Endodermal cell (in vitro differentiated cells): Measurements from ENCODE around the gene PLA2G4A. TPM values are rescaled to one million over a fixed set of nuclear protein-coding genes. Genes with fewer than 3 reads are reported as not detected.

ENCODE experiments used
- DNase-seq: peaks from one replicate; pipeline ENCODE4 v3.0.0-alpha.2; 2017
- H3K27ac ChIP-seq: 2 replicates; pipeline ENCODE4 v1.5.1; 2013; ENCODE audit warnings: mild to moderate bottlenecking, low read depth, low read length, moderate library complexity
- H3K27me3 ChIP-seq: 2 replicates; pipeline ENCODE4 v1.6.1; 2013; ENCODE audit warnings: mild to moderate bottlenecking, low read length, moderate library complexity; ENCODE audit not compliant: insufficient read depth, control insufficient read depth, poor library complexity, severe bottlenecking
- H3K36me3 ChIP-seq: 2 replicates; pipeline ENCODE4 v1.7.0; 2013; ENCODE audit warnings: mild to moderate bottlenecking, low read length, moderate library complexity; ENCODE audit not compliant: control insufficient read depth, insufficient read depth
- H3K4me1 ChIP-seq: one replicate; pipeline ENCODE4 v1.7.0; 2013; ENCODE audit warnings: low read length; ENCODE audit not compliant: control insufficient read depth, insufficient read depth
- H3K4me3 ChIP-seq: 2 replicates; pipeline ENCODE4 v1.5.1; 2013; ENCODE audit warnings: mild to moderate bottlenecking, low read length, moderate library complexity
- H3K9ac ChIP-seq: 2 replicates; pipeline ENCODE4 v1.6.1; 2013; ENCODE audit warnings: mild to moderate bottlenecking, low read length, moderate library complexity; ENCODE audit not compliant: poor library complexity, severe bottlenecking; ENCODE audit errors: extremely low read depth
- H3K9me3 ChIP-seq: 2 replicates; pipeline ENCODE4 v1.6.1; 2013; ENCODE audit warnings: mild to moderate bottlenecking, low read length, moderate library complexity; ENCODE audit not compliant: control insufficient read depth
- H3K27ac Mint-ChIP-seq: 2 replicates; pipeline ENCODE4 v1.8.0; 2020; ENCODE audit warnings: mixed read lengths
- H3K27me3 Mint-ChIP-seq: 2 replicates; pipeline ENCODE4 v1.8.0; 2021; ENCODE audit warnings: mild to moderate bottlenecking, mixed read lengths; ENCODE audit not compliant: insufficient read depth
- H3K36me3 Mint-ChIP-seq: 2 replicates; pipeline ENCODE4 v1.8.0; 2020; ENCODE audit warnings: low read depth, mixed read lengths
- H3K4me1 Mint-ChIP-seq: 2 replicates; pipeline ENCODE4 v1.8.0; 2020; ENCODE audit warnings: mixed read lengths
- H3K4me3 Mint-ChIP-seq: 2 replicates; pipeline ENCODE4 v1.8.0; 2020; ENCODE audit warnings: mild to moderate bottlenecking, moderate library complexity, mixed read lengths
- H3K9me3 Mint-ChIP-seq: 2 replicates; pipeline ENCODE4 v1.8.0; 2020; ENCODE audit warnings: mild to moderate bottlenecking, mixed read lengths
- WGBS, 2 experiments: methylation state at CpG; one replicate each; pipeline versions ENCODE4 v1.1.5 to v1.1.7; 2013; ENCODE audit warnings: missing lambda C conversion rate in 2 of 2, mixed read lengths in 1 of 2; ENCODE audit not compliant: insufficient coverage in 1 of 2, insufficient read length in 1 of 2; 5-methylcytosine and 5-hydroxymethylcytosine counted together
- total RNA-seq, 2 donors: library from RNA; stranded (reverse); fragmentation: NEBNext Ultra II Directional in 1 of 2; extraction: Animal tissue kit (Norgen Biotek cat#: 25700) in 1 of 2; gene quantifications; 2 replicates in 1 of 2; 3 replicates in 1 of 2; pipeline ENCODE4 v1.2.1, GENCODE V29; 2021
- TF ChIP-seq, protein P1 (sequence below): fragments of 200-600 bp; sonication (generic); conservative IDR thresholded peaks from 2 replicates; pipeline ENCODE4 v1.5.0; 2021; ENCODE audit warnings: antibody characterized with exemption, mild to moderate bottlenecking

PLA2G4A gene
- total RNA-seq, 2 donors from 2014 or later, result 0.35 to 1.2 TPM

DNA sequence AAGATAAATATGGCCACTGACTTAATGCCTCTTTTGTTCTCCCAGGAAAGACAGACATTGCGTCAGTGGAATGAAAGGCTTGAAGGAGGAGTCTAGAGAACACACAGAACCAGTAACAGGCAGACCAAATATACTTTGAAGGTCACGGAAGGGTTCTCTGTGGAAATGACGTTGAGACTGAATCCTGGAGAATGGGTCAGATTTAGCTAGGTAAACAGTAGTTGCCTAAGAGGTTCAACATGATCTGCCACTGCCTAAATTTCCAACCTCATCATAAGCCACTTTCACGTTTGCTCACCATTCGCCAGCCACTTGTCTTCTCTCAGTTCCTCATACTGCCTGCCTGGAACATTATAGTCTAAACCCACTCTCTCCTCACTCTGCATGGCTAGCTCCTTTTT, 20.5 kb downstream of the PLA2G4A start:
- H3K9me3 ChIP-seq, result no peaks in the 10 kb centered on the region
- no peaks in the 10 kb centered on the region for H3K27me3 Mint-ChIP-seq
- 94% methylated on average over 3 to 5 of the region's 5 CpGs for WGBS, 2 experiments

GRCh38 chr1:186849826-186850225, 21.1 kb downstream of the PLA2G4A start:
- TF ChIP-seq, protein P1, sequence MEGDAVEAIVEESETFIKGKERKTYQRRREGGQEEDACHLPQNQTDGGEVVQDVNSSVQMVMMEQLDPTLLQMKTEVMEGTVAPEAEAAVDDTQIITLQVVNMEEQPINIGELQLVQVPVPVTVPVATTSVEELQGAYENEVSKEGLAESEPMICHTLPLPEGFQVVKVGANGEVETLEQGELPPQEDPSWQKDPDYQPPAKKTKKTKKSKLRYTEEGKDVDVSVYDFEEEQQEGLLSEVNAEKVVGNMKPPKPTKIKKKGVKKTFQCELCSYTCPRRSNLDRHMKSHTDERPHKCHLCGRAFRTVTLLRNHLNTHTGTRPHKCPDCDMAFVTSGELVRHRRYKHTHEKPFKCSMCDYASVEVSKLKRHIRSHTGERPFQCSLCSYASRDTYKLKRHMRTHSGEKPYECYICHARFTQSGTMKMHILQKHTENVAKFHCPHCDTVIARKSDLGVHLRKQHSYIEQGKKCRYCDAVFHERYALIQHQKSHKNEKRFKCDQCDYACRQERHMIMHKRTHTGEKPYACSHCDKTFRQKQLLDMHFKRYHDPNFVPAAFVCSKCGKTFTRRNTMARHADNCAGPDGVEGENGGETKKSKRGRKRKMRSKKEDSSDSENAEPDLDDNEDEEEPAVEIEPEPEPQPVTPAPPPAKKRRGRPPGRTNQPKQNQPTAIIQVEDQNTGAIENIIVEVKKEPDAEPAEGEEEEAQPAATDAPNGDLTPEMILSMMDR, result no peak
- no peak overlapping the region for H3K27ac Mint-ChIP-seq
- no peaks in the 10 kb centered on the region for H3K27me3 ChIP-seq
- no peak overlapping the region for H3K27ac ChIP-seq
- H3K4me1 Mint-ChIP-seq, result peaks cover 4% of the 10 kb centered on the region
- no peaks in the 10 kb centered on the region for H3K9me3 Mint-ChIP-seq
- no peaks in the 10 kb centered on the region for H3K9me3 ChIP-seq
- no peak overlapping the region for H3K4me3 Mint-ChIP-seq
- no peaks in the 10 kb centered on the region for H3K36me3 ChIP-seq
- no peak overlapping the region for H3K4me3 ChIP-seq
- no peak for DNase-seq
- no peaks in the 10 kb centered on the region for H3K27me3 Mint-ChIP-seq
- H3K9ac ChIP-seq, result no peak overlapping the region
- no peaks in the 10 kb centered on the region for H3K4me1 ChIP-seq
- H3K36me3 Mint-ChIP-seq, result no peaks in the 10 kb centered on the region

More for the DNA sequence above, 20.5 kb downstream of the PLA2G4A start:
- no peaks in the 10 kb centered on the region for H3K36me3 Mint-ChIP-seq
- no peaks in the 10 kb centered on the region for H3K9me3 Mint-ChIP-seq
- no peak overlapping the region for H3K4me3 Mint-ChIP-seq
- no peaks in the 10 kb centered on the region for H3K36me3 ChIP-seq
- H3K4me1 ChIP-seq, result no peaks in the 10 kb centered on the region
- peaks cover 4% of the 10 kb centered on the region for H3K4me1 Mint-ChIP-seq
- no peaks in the 10 kb centered on the region for H3K27me3 ChIP-seq
- TF ChIP-seq, protein P1, result no peak
- no peak overlapping the region for H3K27ac Mint-ChIP-seq
- no peak overlapping the region for H3K9ac ChIP-seq
- H3K27ac ChIP-seq, result no peak overlapping the region
- DNase-seq, result no peak
- no peak overlapping the region for H3K4me3 ChIP-seq

GRCh38 chr1:186854102-186854501, 25.4 kb downstream of the PLA2G4A start:
- Histone ChIP-seq H3K9me3 (no peaks in the 10 kb centered on the region), H3K27ac (no peak overlapping the region), H3K4me1 (no peaks in the 10 kb centered on the region), H3K4me3 (no peak overlapping the region), H3K9ac (no peak overlapping the region), H3K27me3 (no peaks in the 10 kb centered on the region), H3K36me3 (no peaks in the 10 kb centered on the region)
- Mint-ChIP-seq H3K36me3 (no peaks in the 10 kb centered on the region), H3K9me3 (peaks cover 2% of the 10 kb centered on the region), H3K4me1 (no peaks in the 10 kb centered on the region), H3K27ac (no peak overlapping the region), H3K27me3 (peaks cover 3% of the 10 kb centered on the region), H3K4me3 (no peak overlapping the region)
- WGBS, 2 experiments, result 95% methylated on average over 2 of the region's 4 CpGs; no CpG with 5 or more reads in 1 of the 2 experiments
- TF ChIP-seq, protein P1, result no peak
- no peak for DNase-seq
